ENCODE results near the gene SIPA1L3. TPM values are rescaled to one million over a fixed set of nuclear protein-coding genes. Genes with fewer than 3 reads are reported as not detected.

SIPA1L3 gene
- total and polyA plus RNA-seq, 12 donors: 2.8 to 24.2 (median 12.3) TPM

- intact Hi-C loops (cut with DNase I): no loop called here
- Histone ChIP-seq H3K9me3 (no peaks in the 10 kb centered on the region), H3K27ac (peak overlapping the region in 4 of 10 donors; percentile 6 to 96 (median 42)), H3K27me3 (no peaks in the 10 kb centered on the region), H3K4me1 (peaks cover 0 to 87% (median 21%) of the 10 kb centered on the region in 9 donors), H3K4me3 (no peak overlapping the region), H3K36me3 (peaks cover 0 to 5% (median 0%) of the 10 kb centered on the region in 9 donors)
- TF ChIP-seq CTCF (IDR thresholded peaks at IDR 0.05): no peak
- WGBS, 2 donors: 81 to 88% methylated on average over 5 of the region's 5 CpGs
- ATAC-seq (no peak), DNase-seq (no peak)
Measured at GRCh38 chr19:38247126-38247525, 340.1 kb downstream of the SIPA1L3 start.

- H3K4me1 ChIP-seq: peaks cover 0 to 94% (median 25%) of the 10 kb centered on the region in 9 donors
- no peaks in the 10 kb centered on the region for H3K9me3 ChIP-seq
- TF ChIP-seq CTCF (IDR thresholded peaks at IDR 0.05): no peak
- ATAC-seq (peak in 1 of 8 donors; percentile 6), DNase-seq (no peak)
- 68 to 71% methylated on average over 9 of the region's 9 CpGs for WGBS, 2 donors
- H3K27me3 ChIP-seq: no peaks in the 10 kb centered on the region
- peak overlapping the region in 8 of 10 donors; percentile 0 to 96 (median 34) for H3K27ac ChIP-seq
- intact Hi-C loops (cut with DNase I): no loop called here
- H3K4me3 ChIP-seq: no peak overlapping the region
- H3K36me3 ChIP-seq: peaks cover 0 to 5% (median 0%) of the 10 kb centered on the region in 9 donors
Measured at GRCh38 chr19:38247734-38248268, 340.8 kb downstream of the SIPA1L3 start.

GRCh38 chr19:38248421-38248820, 341.4 kb downstream of the SIPA1L3 start:
- WGBS, 2 donors: 88 to 96% methylated on average over 7 of the region's 7 CpGs
- Histone ChIP-seq H3K9me3 (no peaks in the 10 kb centered on the region), H3K4me1 (peaks cover 2 to 96% (median 29%) of the 10 kb centered on the region in 9 donors), H3K36me3 (peaks cover 0 to 5% (median 0%) of the 10 kb centered on the region in 9 donors), H3K27me3 (no peaks in the 10 kb centered on the region), H3K4me3 (no peak overlapping the region), H3K27ac (peak overlapping the region in 7 of 10 donors; percentile 0 to 96 (median 34))
- DNase-seq (no peak), ATAC-seq (no peak)
- intact Hi-C loops (cut with DNase I): no loop called here
- TF ChIP-seq CTCF (IDR thresholded peaks at IDR 0.05): no peak

- H3K4me1 ChIP-seq: peaks cover 6 to 93% (median 39%) of the 10 kb centered on the region in 9 donors
- peak overlapping the region in 3 of 10 donors; percentile 68 to 77 (median 73) for H3K4me3 ChIP-seq
- H3K9me3 ChIP-seq: no peaks in the 10 kb centered on the region
- H3K36me3 ChIP-seq: peaks cover 0 to 5% (median 0%) of the 10 kb centered on the region in 9 donors
- intact Hi-C loops (cut with DNase I): loop anchor here in 3 of 10 donors (5.0 kb wide), 1 partner anchor 67 kb away; the partner anchor contains the start of genes KCNK6 (in 3 of the 3) and YIF1B (in 3 of the 3)
- H3K27me3 ChIP-seq: peaks cover 0 to 9% (median 0%) of the 10 kb centered on the region in 7 donors
- H3K27ac ChIP-seq: peak overlapping the region in 9 of 10 donors; percentile 82 to 98 (median 96)
- no peak for TF ChIP-seq CTCF (IDR thresholded peaks at IDR 0.05)
- no peak for DNase-seq
- no peak for ATAC-seq
Measured at GRCh38 chr19:38250428-38250820, 343.4 kb downstream of the SIPA1L3 start.
